ENCODE results near the gene C12orf76.

Gene C12orf76

DNA sequence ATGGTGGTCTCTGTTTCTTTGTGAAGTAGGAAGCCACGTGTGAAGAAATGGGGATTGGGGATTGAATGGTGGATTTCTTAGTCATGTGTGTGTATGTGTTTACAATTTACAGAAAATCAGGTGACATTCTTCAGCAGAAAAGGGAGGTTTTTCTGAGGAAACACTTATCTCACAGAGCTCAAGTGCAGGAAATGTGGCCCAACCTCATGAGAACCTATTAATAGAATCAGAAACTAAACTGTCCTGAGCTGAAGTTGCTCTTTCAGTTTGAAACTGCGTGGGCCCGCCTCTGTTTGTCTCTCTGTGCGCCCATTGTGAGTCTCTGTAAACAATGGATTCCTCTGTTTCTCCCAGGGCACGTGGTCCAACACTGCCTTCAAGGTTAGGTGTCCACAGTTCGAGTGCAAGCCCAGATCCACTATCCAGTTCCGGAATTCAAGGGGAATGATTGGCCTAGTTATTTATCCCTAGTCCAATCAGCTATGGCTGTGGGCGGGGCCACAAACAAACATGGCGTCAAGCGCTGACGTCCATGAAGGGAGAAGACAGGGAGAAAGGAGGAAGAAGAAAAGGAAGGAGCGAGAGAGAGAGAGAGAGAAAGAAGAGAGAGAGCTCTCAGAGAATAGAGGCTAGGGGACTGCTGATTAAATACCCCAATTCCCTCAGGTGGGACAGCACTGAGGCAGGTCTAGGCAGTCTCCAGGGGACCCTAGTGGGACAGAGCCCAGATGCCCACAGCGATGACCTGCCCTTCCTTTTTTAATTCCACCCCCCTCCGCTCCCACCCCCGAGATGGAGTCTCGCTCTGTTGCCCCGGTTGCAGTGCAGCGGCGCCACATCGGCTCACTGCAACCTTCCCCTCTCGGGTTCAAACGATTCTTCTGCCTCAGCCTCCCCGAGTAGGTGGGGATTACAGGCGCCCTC lies 31.4 kb upstream of the C12orf76 start:
- no peaks in the 10 kb centered on the region for H3K27me3 ChIP-seq (ENCODE audit: insufficient read depth, low read depth)
- peak overlapping the region; percentile 93 for H2AFZ ChIP-seq (ENCODE audit: low read depth)
- peak overlapping the region; percentile 67 for H3K4me2 ChIP-seq
- peak overlapping the region; percentile 85 for H3K27ac ChIP-seq
- H3K36me3 ChIP-seq (ENCODE audit: insufficient read depth): no peaks in the 10 kb centered on the region
- H4K20me1 ChIP-seq (ENCODE audit: insufficient read depth): no peaks in the 10 kb centered on the region
- no peak overlapping the region for H3K4me3 ChIP-seq (IDR thresholded peaks at IDR 0.05; ENCODE audit: insufficient read depth, low read depth, low read length)
- H3K79me2 ChIP-seq (ENCODE audit: insufficient read depth, low read depth): no peaks in the 10 kb centered on the region
- H3K4me1 ChIP-seq (ENCODE audit: low read depth, poor library complexity, severe bottlenecking): peaks cover 21% of the 10 kb centered on the region
- H3K9ac ChIP-seq: peak overlapping the region; percentile 54; the same call in 1 of the 2 replicates
- TF ChIP-seq CTCF (conservative IDR thresholded peaks at IDR 0.05; ENCODE audit: low read depth, low read length): no peak

GRCh38 chr12:110077800-110078199 lies 29.5 kb upstream of the C12orf76 start:
- no peaks in the 10 kb centered on the region for H3K36me3 ChIP-seq (ENCODE audit: insufficient read depth)
- H3K4me3 ChIP-seq (IDR thresholded peaks at IDR 0.05; ENCODE audit: insufficient read depth, low read depth, low read length): no peak overlapping the region
- no peaks in the 10 kb centered on the region for H3K79me2 ChIP-seq (ENCODE audit: insufficient read depth, low read depth)
- H3K27me3 ChIP-seq (ENCODE audit: insufficient read depth, low read depth): no peaks in the 10 kb centered on the region
- H3K4me2 ChIP-seq: no peak overlapping the region
- no peak overlapping the region for H2AFZ ChIP-seq (ENCODE audit: low read depth)
- peaks cover 21% of the 10 kb centered on the region for H3K4me1 ChIP-seq (ENCODE audit: low read depth, poor library complexity, severe bottlenecking)
- no peak overlapping the region for H3K9ac ChIP-seq
- no peak overlapping the region for H3K27ac ChIP-seq
- H4K20me1 ChIP-seq (ENCODE audit: insufficient read depth): no peaks in the 10 kb centered on the region
- TF ChIP-seq CTCF (conservative IDR thresholded peaks at IDR 0.05; ENCODE audit: low read depth, low read length): no peak

GRCh38 chr12:110075880-110076279 lies 27.6 kb upstream of the C12orf76 start:
- H3K79me2 ChIP-seq (ENCODE audit: insufficient read depth, low read depth): no peaks in the 10 kb centered on the region
- no peaks in the 10 kb centered on the region for H3K36me3 ChIP-seq (ENCODE audit: insufficient read depth)
- no peaks in the 10 kb centered on the region for H3K27me3 ChIP-seq (ENCODE audit: insufficient read depth, low read depth)
- no peak overlapping the region for H3K9ac ChIP-seq
- no peak overlapping the region for H3K27ac ChIP-seq
- H3K4me2 ChIP-seq: no peak overlapping the region
- H3K4me3 ChIP-seq (IDR thresholded peaks at IDR 0.05; ENCODE audit: insufficient read depth, low read depth, low read length): no peak overlapping the region
- H2AFZ ChIP-seq (ENCODE audit: low read depth): no peak overlapping the region
- TF ChIP-seq CTCF (conservative IDR thresholded peaks at IDR 0.05; ENCODE audit: low read depth, low read length): no peak
- no peaks in the 10 kb centered on the region for H4K20me1 ChIP-seq (ENCODE audit: insufficient read depth)
- peaks cover 21% of the 10 kb centered on the region for H3K4me1 ChIP-seq (ENCODE audit: low read depth, poor library complexity, severe bottlenecking)

DNA sequence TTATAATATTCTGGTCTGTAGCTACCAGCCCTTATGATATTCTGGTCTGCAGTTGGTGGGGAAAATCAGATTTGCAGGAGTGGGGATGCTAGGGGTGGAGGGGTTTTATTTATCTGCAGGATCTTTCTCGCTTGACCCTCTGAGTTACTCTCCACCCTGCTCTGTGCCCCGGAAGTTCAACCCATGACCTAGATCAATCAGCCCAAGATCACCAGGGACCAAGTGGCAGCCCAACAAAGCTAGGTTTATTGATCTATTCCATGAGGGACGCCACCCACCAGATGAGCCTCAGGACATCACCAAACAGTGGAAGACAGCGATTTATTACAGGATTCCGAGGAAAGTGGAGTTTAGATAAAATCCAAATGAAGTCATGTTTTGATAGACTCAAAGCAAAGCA lies 25.8 kb upstream of the C12orf76 start:
- no peaks in the 10 kb centered on the region for H3K79me2 ChIP-seq (ENCODE audit: insufficient read depth, low read depth)
- H3K4me2 ChIP-seq: no peak overlapping the region
- no peaks in the 10 kb centered on the region for H3K27me3 ChIP-seq (ENCODE audit: insufficient read depth, low read depth)
- no peak overlapping the region for H3K4me3 ChIP-seq (IDR thresholded peaks at IDR 0.05; ENCODE audit: insufficient read depth, low read depth, low read length)
- no peak overlapping the region for H2AFZ ChIP-seq (ENCODE audit: low read depth)
- TF ChIP-seq CTCF (conservative IDR thresholded peaks at IDR 0.05; ENCODE audit: low read depth, low read length): no peak
- H3K36me3 ChIP-seq (ENCODE audit: insufficient read depth): no peaks in the 10 kb centered on the region
- H3K4me1 ChIP-seq (ENCODE audit: low read depth, poor library complexity, severe bottlenecking): peaks cover 6% of the 10 kb centered on the region
- H4K20me1 ChIP-seq (ENCODE audit: insufficient read depth): no peaks in the 10 kb centered on the region
- no peak overlapping the region for H3K27ac ChIP-seq
- no peak overlapping the region for H3K9ac ChIP-seq
